HepG2 (cell line): ENCODE results near the gene GLB1L. TPM values are rescaled to one million over a fixed set of nuclear protein-coding genes. Genes with fewer than 3 reads are reported as not detected.

ENCODE experiments used
- ARNT2 ChIP-seq: sonication (generic); formaldehyde crosslinking; IDR thresholded peaks from 2 replicates; pipeline ENCODE4 v1.8.0; 2022; ENCODE audit warnings: mild to moderate bottlenecking, low read depth, missing genetic modification reagents, moderate library complexity
- DR1 ChIP-seq: sonication (generic); formaldehyde crosslinking; IDR thresholded peaks from 2 replicates; pipeline ENCODE4 v1.8.0; 2021; ENCODE audit warnings: mild to moderate bottlenecking, missing genetic modification reagents, inconsistent platforms
- E2F5 ChIP-seq: sonication (generic); formaldehyde crosslinking; conservative IDR thresholded peaks from 2 replicates; pipeline ENCODE4 v1.4.0; 2020; ENCODE audit warnings: missing genetic modification reagents
- ERF ChIP-seq: IDR thresholded peaks from 2 replicates; pipeline ENCODE4 v1.6.1; 2018; ENCODE audit warnings: missing biosample characterization, missing genetic modification reagents
- EZH2 ChIP-seq: conservative IDR thresholded peaks from 2 replicates; pipeline ENCODE4 v1.6.1; 2012; ENCODE audit warnings: mild to moderate bottlenecking, low read depth, low read length, moderate library complexity
- IRF2 ChIP-seq: IDR thresholded peaks from 2 replicates; pipeline ENCODE4 v1.6.1; 2018; ENCODE audit warnings: missing genetic modification reagents, missing compliant biosample characterization
- KIAA2018 ChIP-seq: sonication (generic); formaldehyde crosslinking; IDR thresholded peaks from 2 replicates; pipeline ENCODE4 v1.5.0; 2020; ENCODE audit warnings: mild to moderate bottlenecking, missing genetic modification reagents, borderline replicate concordance
- NR2F6 ChIP-seq, 2 experiments: IDR thresholded peaks; 2 replicates each; pipeline ENCODE4 v1.6.1; 2016; ENCODE audit warnings: antibody characterized with exemption in 1 of 2, mild to moderate bottlenecking in 1 of 2
- RARG ChIP-seq: sonication (generic); formaldehyde crosslinking; IDR thresholded peaks from 2 replicates; pipeline ENCODE4 v1.4.0; 2020; ENCODE audit warnings: low read depth, mild to moderate bottlenecking, missing genetic modification reagents
- RFX5 ChIP-seq: IDR thresholded peaks from 2 replicates; pipeline ENCODE4 v1.6.1; 2011; ENCODE audit warnings: low read depth, low read length, improper control_type of control experiment
- TBL1XR1 ChIP-seq: fragments of 150-350 bp; IDR thresholded peaks from 2 replicates; pipeline ENCODE4 v1.6.1; 2014; ENCODE audit warnings: borderline replicate concordance, low read length; ENCODE audit not compliant: partially characterized antibody
- TBX2 ChIP-seq: sonication (generic); formaldehyde crosslinking; IDR thresholded peaks from 2 replicates; pipeline ENCODE4 v1.5.0; 2020; ENCODE audit warnings: missing genetic modification reagents, mild to moderate bottlenecking, borderline replicate concordance
- ZMAT3 ChIP-seq: sonication (generic); formaldehyde crosslinking; conservative IDR thresholded peaks from 2 replicates; pipeline ENCODE4 v1.7.0; 2021; ENCODE audit warnings: missing genetic modification reagents
- ZNF138 ChIP-seq: sonication (generic); formaldehyde crosslinking; IDR thresholded peaks from 2 replicates; pipeline ENCODE4 v1.5.0; 2020; ENCODE audit warnings: mild to moderate bottlenecking, low read depth, missing genetic modification reagents
- ZNF282 ChIP-seq: fragments of 450-650 bp; IDR thresholded peaks from 2 replicates; pipeline ENCODE4 v1.6.1; 2018; ENCODE audit not compliant: partially characterized antibody
- ZNF660 ChIP-seq: sonication (generic); formaldehyde crosslinking; IDR thresholded peaks from 2 replicates; pipeline ENCODE4 v1.5.1; 2020; ENCODE audit warnings: mild to moderate bottlenecking, low read depth, missing genetic modification reagents, borderline replicate concordance
- ZNF792 ChIP-seq: IDR thresholded peaks from 2 replicates; pipeline ENCODE4 v1.6.1; 2016
- ZNF800 ChIP-seq: sonication (generic); formaldehyde crosslinking; IDR thresholded peaks from 2 replicates; pipeline ENCODE4 v1.4.0; 2020; ENCODE audit warnings: missing genetic modification reagents
- polyA plus RNA-seq, 8 experiments: library from polyadenylated mRNA; depleted of rRNA in 3 of 8; stranded (reverse) in 7 of 8; unstranded in 1 of 8; fragments of >200 nt; fragmentation: Illumina TruSeq in 4 of 8; extraction: Trizol in 4 of 8; gene quantifications; 2 replicates each; pipeline versions ENCODE4 v1.2.1 to v1.2.3, GENCODE V29; 2011 to 2016; ENCODE audit warnings: low read depth in 4 of 8, missing spikeins in 1 of 8, mixed read lengths in 1 of 8; ENCODE audit not compliant: insufficient read depth in 1 of 8
- total RNA-seq, 5 experiments: library from RNA; depleted of rRNA; stranded (reverse); fragments of >200 nt; fragmentation: Illumina TruSeq; extraction: Trizol; gene quantifications; 2 replicates each; pipeline ENCODE4 v1.2.3, GENCODE V29; 2016; ENCODE audit warnings: low read depth in 1 of 5

Gene GLB1L
- total and polyA plus RNA-seq, 2 of the 13 experiments (the other 11 are each of a cell fraction or from before 2014, with no cell fraction given), result 6.8 to 7.3 TPM

- TF ChIP-seq RARG (CRISPR knock-in tag) (no peak), ZNF792 (CRISPR knock-in tag) (peak; percentile 91), ZNF800 (CRISPR knock-in tag) (peak; percentile 64; the same call in 1 of the 2 replicates), EZH2 (no peak), TBX2 (CRISPR knock-in tag) (peak; percentile 87; the same call in 1 of the 2 replicates), NR2F6 (IDR thresholded peaks at IDR 0.05) (peak; percentile 55; the same call in 1 of the 2 replicates), NR2F6 (CRISPR knock-in tag; IDR thresholded peaks at IDR 0.05) (peak; percentile 44; the same call in 1 of the 2 replicates), E2F5 (peak; percentile 60; the same call in 1 of the 2 replicates), ZMAT3 (CRISPR knock-in tag) (0 out of 2 replicates have a peak, but pooled peaks have one; percentile 58), DR1 (CRISPR knock-in tag) (peak; percentile 86), ZNF282 (no peak), ZNF660 (no peak; the same call in 1 of the 2 replicates), IRF2 (CRISPR knock-in tag) (peak; percentile 97), ZNF138 (CRISPR knock-in tag) (peak; percentile 97), KIAA2018 (CRISPR knock-in tag) (no peak), TBL1XR1 (peak; percentile 60), RFX5 (peak; percentile 55; the same call in 1 of the 2 replicates), ARNT2 (CRISPR knock-in tag) (peak; percentile 96), ERF (CRISPR knock-in tag) (peak; percentile 95)
These were observed at the start of gene GLB1L, which contains the start of gene STK16 (continued) for GRCh38 chr2:219245148-219245898.
